ENCODE results near the gene EIF2B5.
"Not testable (repeated sequence)": the region's sequence is repeated elsewhere in the genome, so short reads cannot be mapped to it uniquely, and the experiment has no call there.

Gene EIF2B5

DNA sequence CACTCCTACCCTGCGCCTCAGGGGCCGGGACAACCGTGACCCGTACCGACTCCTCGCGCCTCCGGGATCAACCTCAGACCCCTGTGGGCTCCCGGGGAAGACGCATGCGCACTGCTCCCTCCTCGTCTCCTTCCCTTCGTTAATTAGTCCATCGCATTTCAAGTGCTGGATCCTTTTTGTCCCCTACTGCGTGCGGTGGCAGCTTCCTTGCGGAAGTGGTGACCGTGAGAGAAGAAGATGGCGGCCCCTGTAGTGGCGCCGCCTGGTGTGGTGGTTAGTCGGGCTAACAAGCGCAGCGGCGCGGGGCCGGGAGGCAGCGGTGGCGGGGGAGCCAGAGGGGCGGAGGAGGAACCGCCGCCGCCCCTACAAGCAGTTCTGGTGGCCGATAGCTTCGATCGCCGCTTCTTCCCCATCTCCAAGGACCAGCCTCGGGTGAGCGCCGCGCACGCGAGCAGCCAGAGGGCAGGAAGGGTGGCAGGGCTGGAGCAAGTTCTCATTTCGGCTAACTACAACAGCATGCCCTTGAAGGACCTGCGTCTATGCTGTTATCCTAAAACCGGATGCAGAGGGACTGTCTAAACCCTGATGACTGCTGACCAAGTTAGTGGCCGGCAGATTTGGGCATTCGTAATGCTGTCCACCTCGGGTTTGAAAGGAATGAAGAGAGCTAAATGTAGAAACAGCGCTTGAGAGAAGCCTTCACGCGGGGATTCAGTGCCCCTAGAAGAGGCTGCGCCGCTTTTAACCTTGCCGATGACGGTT lies at the start of gene EIF2B5:
Gene EIF2B5 (plus strand): TSS at position 210 of the 762 bp plus-strand sequence. CDS start 28 bp downstream, at position 238.
- peak; percentile 93 for DNase-seq (ENCODE audit: low read depth)

DNA sequence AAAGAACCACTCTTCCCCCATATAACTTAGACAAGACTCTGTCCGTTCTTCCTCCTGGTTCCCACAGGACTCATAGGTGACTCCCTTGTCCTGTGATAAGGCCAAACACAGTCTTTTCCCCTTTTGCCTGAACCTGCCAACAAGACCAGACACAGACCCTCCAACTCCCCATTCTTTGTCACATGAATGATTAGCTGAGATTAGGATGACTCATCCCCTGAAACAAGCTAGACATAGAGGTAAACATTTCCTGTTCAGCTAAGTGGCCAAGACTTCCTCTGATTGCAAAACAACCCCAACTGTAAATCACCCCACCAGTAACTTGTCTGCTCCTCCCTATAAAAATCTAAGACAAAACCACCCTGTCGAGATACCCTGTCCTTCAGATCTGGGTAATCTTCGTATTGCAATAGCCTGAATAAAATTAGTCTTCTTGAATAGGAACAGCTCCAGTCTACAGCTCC lies 49.7 kb upstream of the EIF2B5 start:
- no peak for DNase-seq (ENCODE audit: low read depth)

DNA sequence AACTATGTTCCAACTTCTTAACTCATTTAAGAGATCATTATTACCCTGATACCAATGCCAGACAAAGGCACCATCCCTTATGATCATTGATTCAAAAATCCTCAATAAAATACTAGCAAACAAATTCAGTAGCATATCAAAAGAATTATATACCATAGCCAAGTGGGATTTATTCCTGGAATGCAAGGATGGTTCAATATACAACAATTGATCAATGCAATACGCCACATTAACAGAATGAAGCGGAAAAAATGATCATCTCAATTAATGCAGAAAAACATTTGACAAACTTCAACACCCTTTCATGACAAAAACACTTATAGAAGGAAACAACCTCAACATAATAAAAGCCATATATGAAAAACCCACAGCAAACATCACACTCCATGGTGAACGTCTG lies 43.0 kb upstream of the EIF2B5 start:
- no peak for DNase-seq (ENCODE audit: low read depth)

DNA sequence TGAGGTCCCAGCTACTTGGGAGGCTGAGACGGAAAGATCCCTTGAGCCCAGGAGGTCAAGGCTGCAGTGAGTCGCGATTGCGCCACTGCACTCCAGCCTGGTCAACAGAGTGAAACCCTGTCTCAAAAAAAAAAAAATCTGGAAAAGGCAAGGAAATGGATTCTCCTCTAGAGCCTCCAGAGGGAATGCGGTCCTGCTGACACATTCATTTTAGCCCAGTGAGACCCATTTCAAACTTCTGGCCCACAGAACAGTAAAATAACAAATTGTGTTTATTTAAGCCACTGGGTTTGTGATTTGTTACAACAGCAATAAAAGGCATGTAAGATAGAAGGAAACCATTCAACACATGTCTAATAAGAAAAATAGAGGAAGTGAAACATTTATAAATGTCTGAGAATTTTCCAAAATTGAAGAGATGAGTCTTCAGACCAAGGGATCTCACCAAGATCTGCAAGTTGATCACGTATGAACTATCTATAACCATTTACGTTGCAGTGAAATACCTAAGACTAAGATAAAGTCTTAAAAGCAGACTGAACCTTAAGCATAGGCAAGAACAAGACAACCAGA lies 38.3 kb upstream of the EIF2B5 start, which contains the start of gene HTR3E:
Gene HTR3E (plus strand): TSS at position 254 of the 573 bp plus-strand sequence. CDS start 466 bp downstream, outside the sequence.
- DNase-seq (ENCODE audit: low read depth) = no peak

DNA sequence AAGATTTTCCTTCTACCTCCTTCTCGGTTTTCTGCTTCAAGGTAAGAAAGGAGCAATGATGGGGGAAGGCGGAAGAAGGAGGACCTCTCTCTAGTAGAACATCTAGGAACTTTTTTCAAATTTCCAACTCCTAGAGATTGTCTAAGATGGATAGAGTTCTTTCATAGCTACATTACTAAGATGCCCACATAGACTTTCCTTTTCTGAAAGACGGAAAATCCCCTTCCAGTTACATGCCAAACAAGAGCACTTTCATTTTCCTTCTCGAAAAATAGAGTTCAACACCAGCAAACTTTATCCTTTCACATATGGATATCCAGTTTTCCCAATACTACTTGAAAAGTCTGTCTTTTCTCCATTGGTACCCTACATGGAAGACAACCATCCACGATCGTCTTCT lies 37.6 kb upstream of the EIF2B5 start:
- no peak for DNase-seq (ENCODE audit: low read depth)

DNA sequence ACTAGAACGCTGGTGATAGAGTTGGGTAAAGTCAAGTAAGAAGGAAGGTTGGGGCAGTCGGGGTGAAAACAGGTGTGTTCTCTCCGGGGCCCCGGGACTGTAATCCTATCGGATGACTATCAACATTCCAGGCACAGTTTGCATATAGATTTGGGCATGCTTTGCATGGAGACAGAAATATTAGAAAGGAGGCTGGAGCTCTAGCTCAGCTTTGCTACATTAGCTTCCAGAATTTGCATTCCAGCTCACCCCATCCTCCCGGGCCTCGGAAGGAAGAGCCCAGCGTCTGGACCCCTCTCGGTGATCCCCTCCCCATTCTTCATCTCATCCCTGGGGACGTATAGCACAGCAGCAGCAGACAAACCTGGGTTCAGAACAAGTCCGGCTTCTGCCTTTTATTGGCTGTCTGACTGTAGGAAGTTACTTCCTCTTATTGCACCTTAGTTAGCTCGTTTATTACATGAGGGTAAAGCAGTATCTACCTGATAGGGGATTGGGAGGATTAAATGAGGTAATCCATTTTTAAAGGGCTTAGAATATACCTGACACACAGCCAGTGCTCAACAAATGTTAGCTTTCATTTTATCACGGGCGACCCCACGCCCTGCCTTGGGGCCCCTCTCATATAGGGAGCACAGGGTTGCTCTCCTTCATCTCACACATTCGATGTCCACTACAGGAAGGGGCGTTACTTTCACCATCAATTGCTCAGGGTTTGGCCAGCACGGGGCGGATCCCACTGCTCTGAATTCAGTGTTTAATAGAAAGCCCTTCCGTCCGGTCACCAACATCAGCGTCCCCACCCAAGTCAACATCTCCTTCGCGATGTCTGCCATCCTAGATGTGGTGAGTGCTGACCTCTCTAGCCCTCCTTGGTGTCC lies 35.1 kb upstream of the EIF2B5 start:
- DNase-seq (ENCODE audit: low read depth) = no peak

DNA sequence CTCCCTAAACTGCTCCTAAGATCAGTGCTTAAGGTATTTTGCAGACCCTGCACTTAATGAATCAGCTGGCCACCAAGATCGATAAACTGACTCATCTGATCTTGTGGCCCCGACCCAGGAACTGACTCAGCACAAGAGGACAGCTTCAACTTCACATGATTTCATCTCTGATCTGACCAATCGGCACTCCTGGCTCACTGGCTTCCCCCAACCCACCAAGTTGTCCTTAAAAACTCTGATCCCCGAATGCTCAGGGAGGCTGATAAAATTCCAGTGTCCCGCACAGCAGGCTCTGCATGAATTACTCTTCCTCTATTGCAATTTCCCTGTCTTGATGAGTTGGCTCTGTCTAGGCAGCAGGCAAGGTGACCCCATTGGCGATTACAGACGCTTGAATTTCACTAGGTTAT lies 24.8 kb upstream of the EIF2B5 start:
- DNase-seq (ENCODE audit: low read depth) = no peak

DNA sequence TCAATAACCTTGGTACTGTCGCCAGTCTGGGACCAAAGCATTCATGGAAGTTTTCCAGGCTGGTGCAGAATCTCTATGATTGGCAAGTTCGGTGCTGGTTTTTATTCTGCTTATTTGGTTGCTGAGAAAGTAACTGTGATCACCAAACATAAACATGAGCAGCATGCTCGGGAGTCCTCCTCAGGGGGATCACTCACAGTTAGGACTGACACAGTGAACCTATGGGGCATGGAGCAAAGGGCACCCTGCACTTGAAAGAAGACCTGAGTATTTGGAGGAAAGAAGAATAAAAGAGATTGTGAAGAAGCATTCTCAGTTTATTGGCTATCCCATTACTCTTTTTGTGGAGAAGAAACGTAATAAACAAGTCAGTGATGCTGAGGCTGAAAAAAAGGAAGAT lies 19.1 kb upstream of the EIF2B5 start:
- DNase-seq (ENCODE audit: low read depth) = no peak

DNA sequence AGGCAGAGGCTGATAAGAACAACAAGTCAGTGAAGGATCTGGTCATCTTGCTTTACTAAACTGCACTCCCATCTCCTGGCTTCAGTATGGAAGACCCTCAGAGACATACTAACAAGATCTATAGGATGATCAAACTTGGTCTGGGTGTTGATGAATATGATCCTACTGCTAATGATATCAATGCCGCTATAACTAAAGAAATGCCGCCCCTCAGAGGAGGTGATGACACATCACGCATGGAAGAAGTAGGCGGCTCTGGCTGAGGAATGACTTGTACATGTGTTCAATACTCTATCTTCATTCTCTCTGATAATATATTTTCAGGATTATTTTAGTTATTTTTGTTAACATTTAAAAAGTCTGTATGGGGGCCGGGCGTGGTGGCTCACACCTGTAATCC lies 17.5 kb upstream of the EIF2B5 start:
- DNase-seq (ENCODE audit: low read depth) = no peak

DNA sequence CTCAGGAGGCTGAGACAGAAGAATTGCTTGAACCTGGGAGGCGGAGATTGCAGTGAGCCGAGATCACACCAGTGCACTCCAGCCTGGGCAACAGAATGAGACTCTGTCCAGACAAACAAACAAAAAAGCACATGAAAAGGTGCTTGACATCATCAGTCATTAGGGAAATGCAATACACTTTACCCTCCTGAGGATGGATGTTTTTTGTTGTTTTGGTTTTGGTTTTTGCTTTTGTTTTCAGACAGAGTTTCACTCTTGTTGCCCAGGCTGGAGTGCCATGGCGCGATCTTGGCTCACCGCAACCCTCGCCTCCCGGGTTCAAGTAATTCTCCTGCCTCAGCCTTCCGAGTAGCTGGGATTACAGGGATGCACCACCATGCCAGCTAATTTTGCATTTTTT lies 14.1 kb upstream of the EIF2B5 start:
- not testable (repeated sequence) for DNase-seq (ENCODE audit: low read depth)

DNA sequence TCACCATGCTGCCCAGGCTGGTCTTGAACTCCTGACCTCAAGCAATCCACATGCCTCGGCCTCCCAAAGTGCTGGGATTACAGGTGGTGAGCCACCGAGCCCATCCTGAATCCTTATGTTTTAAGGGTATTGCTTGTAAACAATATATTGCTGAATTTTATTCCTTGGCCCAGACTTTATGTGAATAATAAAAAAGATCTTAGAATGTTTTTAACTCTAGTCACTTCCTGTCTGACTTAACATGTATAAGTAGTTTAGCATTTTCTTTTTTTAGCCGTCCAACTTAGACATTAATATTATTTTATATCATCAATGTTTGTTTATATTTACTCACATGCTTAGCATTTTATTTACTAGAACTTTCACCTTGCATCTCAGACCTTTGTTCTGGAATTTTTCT lies 9.2 kb upstream of the EIF2B5 start:
- DNase-seq (ENCODE audit: low read depth) = no peak

DNA sequence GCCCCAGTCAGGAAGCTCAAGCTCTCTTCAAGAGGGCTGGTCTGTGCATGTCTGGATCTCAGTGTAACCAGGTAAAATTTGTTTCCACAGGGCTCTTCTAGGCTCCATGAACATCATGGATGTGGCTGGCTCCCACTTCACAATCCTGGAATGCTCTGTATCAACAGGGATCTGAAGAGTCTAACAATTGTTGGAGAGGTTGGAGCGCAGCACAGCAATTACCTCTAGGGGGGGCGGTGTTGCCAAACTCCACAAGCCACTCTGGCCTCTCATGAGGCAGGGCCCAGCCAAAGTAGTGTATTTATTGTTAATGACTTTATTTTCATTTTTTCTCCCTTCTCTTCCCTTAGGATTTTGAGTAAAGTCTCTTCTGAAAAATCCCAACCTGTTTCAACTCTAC lies 6.1 kb upstream of the EIF2B5 start:
- peak; percentile 14 for DNase-seq (ENCODE audit: low read depth)

DNA sequence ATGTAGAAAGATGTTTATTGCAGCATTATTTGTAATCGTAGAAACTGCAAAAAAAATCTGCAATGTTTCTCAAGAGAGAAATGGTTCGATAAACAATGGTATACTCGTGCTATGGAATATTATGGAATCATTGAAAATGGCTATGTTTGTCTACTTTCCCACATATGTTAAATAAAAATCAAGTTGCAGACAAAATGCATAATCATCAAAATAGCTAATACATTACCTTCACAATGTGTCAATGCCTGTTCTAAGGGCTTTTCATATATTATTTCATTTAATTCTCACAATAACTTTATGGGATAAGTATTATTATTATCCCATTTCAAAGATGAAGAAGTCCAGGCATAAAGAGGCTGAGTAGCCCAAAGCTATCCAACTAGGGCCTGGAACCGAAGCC lies 2.2 kb upstream of the EIF2B5 start:
- no peak for DNase-seq (ENCODE audit: low read depth)

DNA sequence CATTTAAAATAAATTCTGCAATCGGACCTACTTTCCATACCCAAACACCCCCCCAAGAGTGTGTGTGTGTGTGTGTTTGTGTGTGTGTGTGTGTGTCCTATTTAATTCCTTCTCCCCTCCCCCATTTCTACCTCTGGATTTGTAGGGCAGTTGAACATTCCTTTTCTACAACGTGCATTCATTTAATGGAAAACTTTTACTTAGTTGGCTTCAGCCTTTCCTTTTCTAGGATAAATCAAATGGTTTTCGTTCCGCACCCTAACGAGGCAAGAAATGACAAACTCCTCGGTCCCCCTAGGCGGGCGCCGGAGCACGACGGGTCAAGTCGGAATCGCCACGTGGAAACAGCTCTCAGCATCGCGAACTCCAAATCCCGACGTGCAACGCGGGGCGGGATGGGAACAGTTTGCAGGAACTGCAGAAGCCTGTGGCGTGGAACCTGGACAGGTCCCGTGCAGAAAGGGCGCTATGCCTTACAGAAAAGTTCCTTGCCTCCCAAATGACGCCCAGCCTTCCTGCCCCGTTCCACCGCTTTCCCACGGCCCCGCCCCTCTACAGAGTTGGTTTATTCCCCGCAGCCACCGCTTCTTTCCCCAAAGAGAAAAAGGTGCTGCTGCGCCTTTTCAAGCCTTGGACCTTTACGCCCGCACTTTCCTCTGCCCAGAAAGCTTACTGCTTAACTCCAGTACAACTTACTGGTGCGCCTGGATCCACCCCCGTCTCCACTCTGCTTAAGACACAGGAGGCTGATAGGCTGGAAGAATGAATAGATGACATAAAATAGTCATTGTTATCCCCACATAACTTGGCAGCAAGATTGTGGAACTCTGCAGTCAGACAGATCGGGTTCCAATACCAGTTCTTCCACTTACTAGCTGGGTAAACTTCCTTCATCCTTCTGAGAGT lies 1.1 kb upstream of the EIF2B5 start:
- peak; percentile 78 for DNase-seq (ENCODE audit: low read depth)

DNA sequence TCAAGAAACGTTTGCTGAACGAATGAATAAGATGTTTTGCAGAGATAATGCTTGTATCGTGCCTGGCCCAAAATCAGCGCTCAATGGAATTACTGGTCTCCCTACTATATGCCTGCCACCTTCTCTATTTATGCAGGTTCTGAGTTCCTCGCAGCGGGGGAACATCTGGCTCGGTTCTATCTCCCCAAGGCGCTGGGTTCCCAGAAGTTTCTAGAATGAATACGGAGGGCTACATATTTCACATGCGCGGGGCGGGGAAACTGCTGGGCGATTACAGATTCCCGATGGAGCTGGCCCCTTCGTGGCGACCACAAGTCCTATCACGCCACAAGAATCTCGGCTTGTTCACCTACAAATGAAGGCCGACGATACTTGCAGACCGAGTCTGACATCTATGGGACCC lies 411 bp upstream of the EIF2B5 start:
- DNase-seq (ENCODE audit: low read depth) = no peak

DNA sequence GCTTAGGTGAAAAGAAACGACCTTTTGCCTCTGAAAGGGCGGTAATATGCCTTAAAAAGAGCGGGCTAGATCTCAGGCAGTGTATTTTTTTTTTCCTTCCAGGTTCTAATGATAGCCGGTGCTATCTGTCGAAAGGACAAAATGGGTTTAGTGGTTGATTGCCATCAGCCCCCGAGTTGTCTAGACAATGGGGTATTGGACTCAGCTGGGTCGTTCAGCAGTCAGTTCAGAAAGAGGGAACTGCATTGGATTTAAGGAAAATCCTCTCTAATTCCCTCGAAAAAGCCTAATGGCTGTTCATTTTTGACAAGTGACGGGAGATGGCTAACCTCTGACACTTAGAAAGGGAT lies 728 bp downstream of the EIF2B5 start:
- no peak for DNase-seq (ENCODE audit: low read depth)

DNA sequence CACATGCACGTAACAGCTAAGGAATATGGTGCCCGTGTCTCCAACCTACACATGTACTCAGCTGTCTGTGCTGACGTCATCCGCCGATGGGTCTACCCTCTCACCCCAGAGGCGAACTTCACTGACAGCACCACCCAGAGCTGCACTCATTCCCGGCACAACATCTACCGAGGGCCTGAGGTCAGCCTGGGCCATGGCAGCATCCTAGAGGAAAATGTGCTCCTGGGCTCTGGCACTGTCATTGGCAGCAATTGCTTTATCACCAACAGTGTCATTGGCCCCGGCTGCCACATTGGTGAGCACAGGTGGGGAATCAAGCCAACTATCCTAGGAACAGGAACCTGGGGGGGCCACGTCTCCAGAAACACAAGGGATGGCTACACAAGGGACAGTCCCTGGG lies 5.3 kb downstream of the EIF2B5 start:
- DNase-seq (ENCODE audit: low read depth) = no peak

DNA sequence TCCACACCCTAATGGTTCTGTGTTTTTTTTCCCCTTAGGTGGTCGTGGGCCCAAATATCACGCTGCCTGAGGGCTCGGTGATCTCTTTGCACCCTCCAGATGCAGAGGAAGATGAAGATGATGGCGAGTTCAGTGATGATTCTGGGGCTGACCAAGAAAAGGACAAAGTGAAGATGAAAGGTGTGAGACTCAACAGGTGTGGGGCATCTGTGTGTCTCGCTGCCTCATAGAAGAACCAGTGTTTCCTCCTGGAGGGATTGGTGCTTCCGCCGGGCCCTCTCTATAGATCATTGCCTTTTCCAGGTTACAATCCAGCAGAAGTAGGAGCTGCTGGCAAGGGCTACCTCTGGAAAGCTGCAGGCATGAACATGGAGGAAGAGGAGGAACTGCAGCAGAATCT lies 7.0 kb downstream of the EIF2B5 start:
- no peak for DNase-seq (ENCODE audit: low read depth)

DNA sequence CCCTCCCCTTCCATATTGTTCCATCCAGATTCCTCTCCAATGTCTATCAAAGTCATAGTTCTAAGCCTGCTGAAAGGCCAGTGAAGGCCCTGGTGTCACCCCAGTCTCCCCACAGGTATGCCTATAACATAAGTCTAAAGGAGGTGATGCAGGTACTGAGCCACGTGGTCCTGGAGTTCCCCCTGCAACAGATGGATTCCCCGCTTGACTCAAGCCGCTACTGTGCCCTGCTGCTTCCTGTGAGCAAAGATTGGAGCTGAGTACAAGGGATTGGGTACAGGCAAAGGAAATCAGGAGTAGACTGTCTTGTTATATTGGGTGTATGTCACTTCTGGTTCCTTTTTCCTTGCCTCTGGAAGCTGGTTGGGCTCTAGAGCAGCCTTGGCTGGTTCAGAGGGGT lies 8.2 kb downstream of the EIF2B5 start:
- no peak for DNase-seq (ENCODE audit: low read depth)

DNA sequence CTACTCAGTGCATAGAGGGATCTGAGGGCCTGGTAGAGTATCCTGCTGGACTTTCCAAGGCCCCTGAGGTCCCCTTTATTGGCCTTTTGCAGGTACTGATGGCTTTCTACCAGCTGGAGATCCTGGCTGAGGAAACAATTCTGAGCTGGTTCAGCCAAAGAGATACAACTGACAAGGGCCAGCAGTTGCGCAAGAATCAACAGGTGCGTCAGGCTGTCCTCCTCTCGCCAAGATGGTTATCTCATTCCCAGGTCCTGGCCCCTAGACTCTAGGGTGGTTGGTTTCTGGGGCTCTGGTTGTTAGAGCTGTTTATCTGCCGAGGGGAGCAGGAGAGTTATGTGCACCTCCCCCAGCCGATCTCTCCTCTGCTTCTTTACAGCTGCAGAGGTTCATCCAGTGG lies 9.3 kb downstream of the EIF2B5 start:
- no peak for DNase-seq (ENCODE audit: low read depth)

DNA sequence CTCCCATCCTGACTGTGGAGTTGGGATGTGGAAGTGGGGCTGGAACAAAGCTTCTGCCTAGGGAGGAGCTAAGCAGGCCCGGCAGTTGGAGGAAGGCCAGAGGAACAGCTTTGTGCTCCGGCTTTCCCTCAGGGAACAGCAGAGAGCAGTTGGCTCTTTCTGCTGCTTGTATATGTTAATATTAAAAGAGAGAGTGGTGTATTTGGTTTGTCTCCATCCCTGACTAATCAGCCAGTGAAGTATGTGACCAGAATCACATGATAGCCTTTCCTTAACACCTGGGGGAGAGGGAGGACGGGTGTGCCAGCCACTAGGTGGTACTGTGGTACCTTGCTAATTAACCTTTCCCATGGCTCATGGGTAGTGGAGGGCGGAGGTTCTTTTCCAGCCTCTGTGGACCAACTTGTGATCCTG lies 10.0 kb downstream of the EIF2B5 start:
- peak; percentile 41 for DNase-seq (ENCODE audit: low read depth)

DNA sequence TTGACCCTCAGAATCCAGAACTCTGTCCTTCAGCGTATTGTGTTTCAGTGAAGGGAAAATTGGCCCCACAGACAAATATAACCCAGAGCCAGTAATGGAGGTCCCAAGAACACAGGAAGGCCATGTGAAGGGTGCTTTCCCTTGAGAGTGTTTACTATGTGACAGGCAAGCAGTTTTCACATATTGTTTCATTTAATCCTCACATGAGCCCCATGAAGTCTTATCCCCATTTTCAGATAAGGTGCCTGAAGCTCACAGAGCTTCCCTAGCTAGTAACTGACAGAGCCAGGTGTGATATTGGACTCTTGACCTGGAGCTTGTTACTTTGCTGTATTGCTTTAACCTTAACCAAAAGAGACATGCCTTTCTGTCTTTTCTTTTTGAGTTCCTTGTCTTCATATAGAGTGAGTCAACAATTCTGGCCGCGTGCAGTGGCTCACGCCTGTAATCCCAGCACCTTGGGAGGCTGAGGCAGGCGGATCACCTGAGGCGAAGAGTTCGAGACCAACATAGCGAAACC lies 10.7 kb downstream of the EIF2B5 start:
- DNase-seq (ENCODE audit: low read depth) = no peak

All from fibroblast of gingiva (primary cell).